Heart left ventricle (tissue), 16 donors: ENCODE data around the gene AGTRAP. TPM values are rescaled to one million over a fixed set of nuclear protein-coding genes. Genes with fewer than 3 reads are reported as not detected.

Source experiments
- ATAC-seq, 4 donors: fragments of 200-7000 bp; cut with Tn5 transposase; one replicate each; pipeline ENCODE4 v1.9.1; 2020 to 2022; ENCODE audit warnings: moderate library complexity in 4 of 4, mild to moderate bottlenecking in 3 of 4, moderate number of reproducible peaks in 1 of 4
- DNase-seq, 5 donors: peaks; one replicate each; pipeline ENCODE4 v3.0.0-alpha.2; 2020
- H3K27ac ChIP-seq, 12 donors: fragments of 200-600 bp; sonication (generic) in 4 of 12; one replicate each; pipeline versions ENCODE4 v1.5.0 to v1.8.0; 2016 to 2022; ENCODE audit warnings: mild to moderate bottlenecking in 2 of 12
- H3K27me3 ChIP-seq, 9 donors: fragments of 200-600 bp; sonication (generic) in 2 of 9; one replicate each; pipeline versions ENCODE4 v1.5.1 to v1.8.0; 2016 to 2022; ENCODE audit warnings: mild to moderate bottlenecking in 3 of 9
- H3K36me3 ChIP-seq, 9 donors: fragments of 200-600 bp; sonication (generic) in 2 of 9; one replicate each; pipeline versions ENCODE4 v1.5.0 to v1.8.0; 2018 to 2022; ENCODE audit warnings: mild to moderate bottlenecking in 2 of 9
- H3K4me1 ChIP-seq, 12 donors: fragments of 200-600 bp; sonication (generic) in 4 of 12; one replicate each; pipeline versions ENCODE4 v1.5.0 to v1.8.0; 2016 to 2022; ENCODE audit warnings: mild to moderate bottlenecking in 3 of 12
- H3K4me3 ChIP-seq, 12 donors: fragments of 200-600 bp; sonication (generic) in 4 of 12; one replicate each; pipeline versions ENCODE4 v1.5.0 to v1.8.0; 2017 to 2022; ENCODE audit warnings: mild to moderate bottlenecking in 9 of 12, moderate library complexity in 4 of 12
- H3K9me3 ChIP-seq, 12 donors: fragments of 200-600 bp; sonication (generic) in 4 of 12; one replicate each; pipeline versions ENCODE4 v1.5.0 to v1.8.0; 2016 to 2022; ENCODE audit warnings: mild to moderate bottlenecking in 1 of 12
- POLR2A ChIP-seq, 2 donors: fragments of 450-650 bp; IDR thresholded peaks; one replicate each; pipeline ENCODE4 v1.6.1; 2017; ENCODE audit warnings: antibody characterized with exemption in 2 of 2, mild to moderate bottlenecking in 2 of 2, moderate library complexity in 2 of 2
- WGBS, 4 donors: extraction: QIAGEN DNeasy Blood & Tissue Kit in 2 of 4; methylation state at CpG; one replicate each; pipeline versions ENCODE4 v1.1.5 to v1.1.7; 2013 to 2018; 5-methylcytosine and 5-hydroxymethylcytosine counted together
- intact Hi-C, 10 donors: fragments of 100-400 bp; cut with DNase I; formaldehyde crosslinking; loops; one replicate each; pipeline versions ENCODE4 v1.11.1 to v1.14.2; 2022
- polyA plus RNA-seq, 2 donors: library from polyadenylated mRNA; stranded (reverse); fragments of 200-250 nt; gene quantifications; one replicate each; pipeline ENCODE4 v1.2.3, GENCODE V29; 2013
- total RNA-seq, 9 donors: library from RNA; depleted of rRNA in 2 of 9; stranded (reverse); fragments of >200 nt in 2 of 9; fragmentation: NEBNext Ultra II Directional in 3 of 9; extraction: Animal tissue kit (Norgen Biotek cat#: 25700) in 3 of 9; gene quantifications; one replicate each; pipeline versions ENCODE4 v1.1.0 to v1.2.4, GENCODE V29; 2016 to 2023
- TF ChIP-seq, protein P1 (sequence below), 12 donors: fragments of 200-600 bp; sonication (generic) in 4 of 12; IDR thresholded peaks; one replicate each; pipeline versions ENCODE4 v1.5.0 to v1.8.0; 2018 to 2022; ENCODE audit warnings: antibody characterized with exemption in 12 of 12, mild to moderate bottlenecking in 5 of 12
- donor health status: ischemic (EF 13 %, LVEDD 7.1; RV severe dilation, severe dysfunction).
- donor health status: healthy with polysubstance abuse.
- donor health status: DM: no; HTN: yes; CAD: no.
- donor health status: DM: no; HTN: no; CAD: no.
- donor health status: ischemic (EF 25% LVEDD 6.9; RV normal size, moderate dysfunction).
- donor health status: ischemic (EF 25% LVEDD 5.7; RV mildly dilated, moderate dysfunction).
- donor health status: healthy.
- donor health status: DM: yes; HTN: yes; CAD: no.
- donor health status: ischemic (EF 35%, LVEDD 5.7; RV mildly dilated, moderate dysfunction).
- donor health status: nonischemic (EF 11% LVEDD 7.7; RV severe dilation, severe dysfunction).
- donor health status: DM: yes; HTN: yes; CAD: no.
- donor health status: PGD.
- donor health status: ischemic (EF 29% LVEDD 5.4; RV normal size, mild dysfunction).
- donor health status: nonischemic (EF 23%, LVEDD 6.1; RV moderate dilation, normal function).

AGTRAP gene
- total and polyA plus RNA-seq, 11 donors: 11.8 to 134 (median 24.5) TPM

DNA sequence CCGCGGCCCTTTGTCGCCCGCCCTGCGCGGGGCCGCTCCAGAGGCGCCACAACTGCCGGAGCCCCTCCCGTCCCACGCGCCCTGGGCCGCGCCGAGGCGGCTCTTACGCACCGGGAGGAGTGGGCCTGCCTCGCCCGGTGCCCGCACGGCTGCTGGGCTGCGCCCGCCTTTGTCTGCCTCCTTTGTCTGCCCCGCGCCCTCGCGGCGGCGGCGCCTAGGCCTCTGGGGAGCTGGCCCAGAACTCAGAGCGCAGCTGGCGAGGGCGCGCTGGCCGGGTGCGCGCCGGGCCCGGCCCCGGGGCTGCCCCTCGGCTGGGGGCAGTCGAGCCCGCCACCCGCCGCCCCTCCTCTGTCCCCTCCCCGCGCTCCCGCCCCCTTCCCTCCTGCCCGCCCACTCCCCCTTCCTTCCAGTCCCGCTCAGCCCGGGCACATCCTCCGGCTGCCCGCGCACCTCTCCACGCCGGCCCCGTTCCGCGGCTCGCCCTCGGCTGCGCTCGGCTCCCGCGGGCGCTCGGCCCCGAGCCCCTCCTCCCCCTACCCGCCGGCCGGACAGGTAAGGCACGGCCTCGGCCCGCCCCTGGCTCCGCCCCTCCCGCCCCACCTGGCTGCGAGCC, 44.5 kb upstream of the AGTRAP start, which contains the start of gene DRAXIN:
Gene DRAXIN (plus strand): TSS at position 409 of the 613 bp plus-strand sequence. CDS start 14,549 bp downstream, outside the sequence.
- 1 to 2% (median 1%) methylated on average over 23 to 78 of the region's 78 CpGs; no CpG with 5 or more reads in 1 of the 4 donors for WGBS, 4 donors
- TF ChIP-seq, protein P1, sequence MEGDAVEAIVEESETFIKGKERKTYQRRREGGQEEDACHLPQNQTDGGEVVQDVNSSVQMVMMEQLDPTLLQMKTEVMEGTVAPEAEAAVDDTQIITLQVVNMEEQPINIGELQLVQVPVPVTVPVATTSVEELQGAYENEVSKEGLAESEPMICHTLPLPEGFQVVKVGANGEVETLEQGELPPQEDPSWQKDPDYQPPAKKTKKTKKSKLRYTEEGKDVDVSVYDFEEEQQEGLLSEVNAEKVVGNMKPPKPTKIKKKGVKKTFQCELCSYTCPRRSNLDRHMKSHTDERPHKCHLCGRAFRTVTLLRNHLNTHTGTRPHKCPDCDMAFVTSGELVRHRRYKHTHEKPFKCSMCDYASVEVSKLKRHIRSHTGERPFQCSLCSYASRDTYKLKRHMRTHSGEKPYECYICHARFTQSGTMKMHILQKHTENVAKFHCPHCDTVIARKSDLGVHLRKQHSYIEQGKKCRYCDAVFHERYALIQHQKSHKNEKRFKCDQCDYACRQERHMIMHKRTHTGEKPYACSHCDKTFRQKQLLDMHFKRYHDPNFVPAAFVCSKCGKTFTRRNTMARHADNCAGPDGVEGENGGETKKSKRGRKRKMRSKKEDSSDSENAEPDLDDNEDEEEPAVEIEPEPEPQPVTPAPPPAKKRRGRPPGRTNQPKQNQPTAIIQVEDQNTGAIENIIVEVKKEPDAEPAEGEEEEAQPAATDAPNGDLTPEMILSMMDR (IDR thresholded peaks at IDR 0.05): no peak
- TF ChIP-seq POLR2A (IDR thresholded peaks at IDR 0.05): no peak
- Histone ChIP-seq H3K4me1 (peaks cover 0 to 31% (median 8%) of the 10 kb centered on the region in 12 donors), H3K27me3 (peaks cover 23 to 84% (median 54%) of the 10 kb centered on the region in 9 donors), H3K4me3 (peak within 1 kb of the TSS in 9 of 12 donors; percentile 13 to 47 (median 34)), H3K9me3 (no peaks in the 10 kb centered on the region), H3K36me3 (no peaks in the 10 kb centered on the region), H3K27ac (no peak within 1 kb of the TSS)
- ATAC-seq: no peak
- intact Hi-C loops: no loop called here
- no peak for DNase-seq

DNA sequence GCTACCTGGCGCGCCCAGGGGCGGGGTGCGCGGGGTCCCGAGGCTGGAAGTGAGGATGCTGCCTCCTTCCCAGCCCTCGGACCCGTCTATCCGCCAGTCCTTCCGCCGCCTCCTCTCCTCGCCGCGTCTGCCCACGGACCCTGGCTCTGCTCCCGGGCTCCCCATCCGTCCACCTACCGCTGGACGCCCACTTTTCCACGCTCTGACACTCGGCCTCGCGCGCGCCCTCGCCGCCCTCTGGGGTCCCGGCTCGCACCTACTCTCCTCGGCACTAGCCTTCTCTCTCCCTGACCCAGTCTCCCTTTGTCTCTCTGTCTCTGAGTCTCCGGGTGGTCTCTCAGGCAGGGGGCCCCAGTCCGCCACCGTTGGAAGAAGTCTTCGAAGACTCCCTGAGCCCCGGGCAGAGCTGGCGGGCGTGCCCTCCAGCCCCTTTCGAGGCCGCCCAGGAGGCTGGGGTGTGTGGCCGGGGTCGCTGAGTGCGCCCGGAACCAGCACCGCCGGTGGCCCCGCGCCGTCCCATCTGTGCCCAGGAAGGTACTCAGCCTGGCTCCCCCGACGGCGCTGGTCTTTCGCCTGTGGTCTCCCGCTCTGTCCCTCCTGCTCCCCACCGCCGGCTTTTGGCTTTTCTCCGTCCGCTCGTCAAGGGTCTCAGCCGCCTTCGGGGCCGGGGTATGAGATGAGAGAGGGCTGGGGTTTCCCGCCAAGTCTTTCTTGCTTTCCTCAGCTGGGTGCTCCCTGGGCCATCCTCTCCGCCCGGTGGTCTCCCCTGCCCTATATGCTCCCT, 43.8 kb upstream of the AGTRAP start:
- peaks cover 0 to 31% (median 8%) of the 10 kb centered on the region in 12 donors for H3K4me1 ChIP-seq
- H3K27ac ChIP-seq: no peak overlapping the region
- ATAC-seq: no peak
- intact Hi-C loops: no loop called here
- TF ChIP-seq, protein P1 (IDR thresholded peaks at IDR 0.05): no peak
- peaks cover 23 to 83% (median 54%) of the 10 kb centered on the region in 9 donors for H3K27me3 ChIP-seq
- H3K36me3 ChIP-seq: no peaks in the 10 kb centered on the region
- no peaks in the 10 kb centered on the region for H3K9me3 ChIP-seq
- WGBS, 4 donors: 3 to 4% (median 4%) methylated on average over 44 to 64 of the region's 64 CpGs
- DNase-seq: no peak
- peak overlapping the region in 3 of 12 donors; percentile 27 to 43 (median 39) for H3K4me3 ChIP-seq

DNA sequence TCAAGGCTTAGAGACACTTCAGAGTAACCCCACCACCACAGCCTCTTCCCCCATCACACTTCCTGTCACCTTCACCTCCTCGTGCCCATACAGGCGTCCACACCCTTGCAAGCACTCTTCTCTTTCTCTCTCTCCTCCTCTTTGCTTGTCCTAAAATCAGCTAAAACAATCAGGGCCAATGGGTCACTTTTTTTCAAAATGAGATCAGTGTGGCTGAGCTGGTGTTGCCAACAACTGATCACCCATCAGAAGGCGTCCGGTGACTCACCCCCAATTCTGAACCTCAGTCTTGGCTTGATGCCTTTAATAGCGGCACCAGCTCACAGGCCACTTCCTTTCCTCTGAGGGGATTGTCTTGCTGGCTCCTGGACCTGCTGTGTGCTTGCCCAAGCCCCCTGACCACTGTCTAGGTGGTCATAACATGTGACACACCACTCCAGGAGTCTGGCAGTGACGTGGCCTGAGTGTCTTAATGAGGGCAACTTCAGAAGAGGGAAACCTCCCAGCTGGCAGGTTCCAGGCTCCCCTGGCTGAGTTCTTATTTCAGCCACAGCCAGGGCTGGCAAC, 42.8 kb upstream of the AGTRAP start:
- H3K27me3 ChIP-seq: peaks cover 23 to 82% (median 54%) of the 10 kb centered on the region in 9 donors
- intact Hi-C loops: no loop called here

More for the DNA sequence above, 42.8 kb upstream of the AGTRAP start:
- no peak for TF ChIP-seq POLR2A (IDR thresholded peaks at IDR 0.05)
- TF ChIP-seq, protein P1 (IDR thresholded peaks at IDR 0.05): no peak
- H3K9me3 ChIP-seq: no peaks in the 10 kb centered on the region
- ATAC-seq (peak in 2 of 4 donors; percentile 34 to 42), DNase-seq (no peak)
- no peak overlapping the region for H3K4me3 ChIP-seq
- WGBS, 4 donors: 18 to 34% (median 24%) methylated on average over 6 of the region's 6 CpGs
- H3K27ac ChIP-seq: no peak overlapping the region
- no peaks in the 10 kb centered on the region for H3K36me3 ChIP-seq
- H3K4me1 ChIP-seq: peaks cover 0 to 31% (median 8%) of the 10 kb centered on the region in 12 donors
